RWPE1 (cell line): ENCODE data around the gene CCBE1.

Experiments used
- CTCF ChIA-PET: fragments of 350-600 bp; sonication (Branson Sonifier 250); formaldehyde crosslinking; extraction: SDS; loops from one replicate; lab custom pipeline; 2021; lab: Yijun Ruan, JAX
- POLR2A ChIA-PET: fragments of 400-600 bp; formaldehyde crosslinking; extraction: SDS; loops from one replicate; lab custom pipeline; 2020; ENCODE audit warnings: antibody characterized with exemption; ENCODE audit not compliant: low non-redundant PET; lab: Yijun Ruan, JAX
- DNase-seq: peaks from one replicate; pipeline ENCODE4 v3.0.0; 2012; ENCODE audit warnings: low spot score
- H3K27ac ChIP-seq: fragments of 450-650 bp; 2 replicates; pipeline ENCODE4 v1.5.1; 2017
- CTCF ChIP-seq: fragments of 450-650 bp; conservative IDR thresholded peaks from 2 replicates; pipeline ENCODE4 v1.5.1; 2017; ENCODE audit warnings: low read depth, mild to moderate bottlenecking

CCBE1 gene

GRCh38 chr18:59616501-59616900 is 80.7 kb downstream of the CCBE1 start:
- no peak for TF ChIP-seq CTCF
- H3K27ac ChIP-seq = no peak overlapping the region
- ChIA-PET POLR2A (no interaction called here), CTCF (interaction anchor here (0.6 kb wide), 1 partner anchor 39 kb away, joined by 6 read pairs; no protein-coding TSS in a partner anchor)
- no peak for DNase-seq

- DNase-seq = no peak
- no peak overlapping the region for H3K27ac ChIP-seq
- TF ChIP-seq CTCF = no peak
- CTCF ChIA-PET = no interaction called here
- POLR2A ChIA-PET = no interaction called here
Observed at GRCh38 chr18:59613903-59614302, 83.3 kb downstream of the CCBE1 start.

GRCh38 chr18:59612381-59612780 is 84.8 kb downstream of the CCBE1 start:
- TF ChIP-seq CTCF = no peak
- no peak overlapping the region for H3K27ac ChIP-seq
- POLR2A ChIA-PET = no interaction called here
- CTCF ChIA-PET = interaction anchor here (0.6 kb wide), 1 partner anchor 74 kb away, joined by 4 read pairs; no protein-coding TSS in a partner anchor
- no peak for DNase-seq

GRCh38 chr18:59610546-59611140 is 86.6 kb downstream of the CCBE1 start:
- no peak for DNase-seq
- no peak for TF ChIP-seq CTCF
- POLR2A ChIA-PET = no interaction called here
- CTCF ChIA-PET = no interaction called here
- no peak overlapping the region for H3K27ac ChIP-seq

GRCh38 chr18:59609654-59610053 is 87.6 kb downstream of the CCBE1 start:
- ChIA-PET POLR2A (no interaction called here), CTCF (no interaction called here)
- no peak for DNase-seq
- no peak for TF ChIP-seq CTCF
- H3K27ac ChIP-seq = no peak overlapping the region

- no peak overlapping the region for H3K27ac ChIP-seq
- TF ChIP-seq CTCF = no peak
- no peak for DNase-seq
- ChIA-PET CTCF (no interaction called here), POLR2A (no interaction called here)
Observed at GRCh38 chr18:59607471-59607870, 89.8 kb downstream of the CCBE1 start.
